LNCaP clone FGC (cell line): Measurements from ENCODE around the gene B3GALT2.
"Not testable (repeated sequence)": the region's sequence is repeated elsewhere in the genome, so short reads cannot be mapped to it uniquely, and the experiment has no call there.

Source experiments
- DNase-seq: peaks from one replicate; pipeline ENCODE4 v3.0.0-alpha.2; 2011; ENCODE audit warnings: low read depth
- H3K4me3 ChIP-seq: 2 replicates; pipeline ENCODE4 v1.5.1; 2011; ENCODE audit warnings: mild to moderate bottlenecking, low read depth, low read length, control low read depth
- CTCF ChIP-seq: IDR thresholded peaks from 2 replicates; pipeline ENCODE4 v1.5.1; 2012; ENCODE audit warnings: mild to moderate bottlenecking; ENCODE audit not compliant: control insufficient read depth, insufficient read depth; ENCODE audit errors: extremely low read depth

Gene B3GALT2

GRCh38 chr1:193185901-193186731, at the start of gene B3GALT2:
Gene B3GALT2 (minus strand): TSS chr1:193186613. CDS start chr1:193181562, 5,051 bp downstream.
- no peak for DNase-seq

GRCh38 chr1:193234530-193234929, 48.1 kb upstream of the B3GALT2 start:
- no peak for TF ChIP-seq CTCF
- no peak overlapping the region for H3K4me3 ChIP-seq
- no peak for DNase-seq

More at GRCh38 chr1:193185901-193186731, at the start of gene B3GALT2:
- TF ChIP-seq CTCF: no peak
- H3K4me3 ChIP-seq: no peak within 1 kb of the TSS

- not testable (repeated sequence) for DNase-seq, H3K4me3 ChIP-seq
These were observed 44.7 kb upstream of the B3GALT2 start for GRCh38 chr1:193231146-193231545.

GRCh38 chr1:193229136-193229535, 42.7 kb upstream of the B3GALT2 start:
- no peak for DNase-seq
- no peak overlapping the region for H3K4me3 ChIP-seq
- no peak for TF ChIP-seq CTCF

- DNase-seq: no peak
- no peak overlapping the region for H3K4me3 ChIP-seq
- TF ChIP-seq CTCF: no peak
These were observed 35.7 kb upstream of the B3GALT2 start for GRCh38 chr1:193222056-193222615.

- TF ChIP-seq CTCF: no peak
- H3K4me3 ChIP-seq: no peak overlapping the region
- DNase-seq: no peak
These were observed 35.2 kb upstream of the B3GALT2 start for GRCh38 chr1:193221651-193222050.

- TF ChIP-seq CTCF: no peak
- no peak overlapping the region for H3K4me3 ChIP-seq
- no peak for DNase-seq
These were observed 33.0 kb upstream of the B3GALT2 start for GRCh38 chr1:193219391-193219790.
